HG03280 (cell line): ENCODE data around the gene SCN1B.
"Not testable (repeated sequence)": the region's sequence is repeated elsewhere in the genome, so short reads cannot be mapped to it uniquely, and the experiment has no call there.

ENCODE experiments used
- ATAC-seq: cut with Tn5 transposase; IDR thresholded peaks from one replicate; pipeline ENCODE4 v1.9.1; 2021; ENCODE audit warnings: mild to moderate bottlenecking, moderate library complexity; ENCODE audit not compliant: unreplicated experiment

The SCN1B gene

DNA sequence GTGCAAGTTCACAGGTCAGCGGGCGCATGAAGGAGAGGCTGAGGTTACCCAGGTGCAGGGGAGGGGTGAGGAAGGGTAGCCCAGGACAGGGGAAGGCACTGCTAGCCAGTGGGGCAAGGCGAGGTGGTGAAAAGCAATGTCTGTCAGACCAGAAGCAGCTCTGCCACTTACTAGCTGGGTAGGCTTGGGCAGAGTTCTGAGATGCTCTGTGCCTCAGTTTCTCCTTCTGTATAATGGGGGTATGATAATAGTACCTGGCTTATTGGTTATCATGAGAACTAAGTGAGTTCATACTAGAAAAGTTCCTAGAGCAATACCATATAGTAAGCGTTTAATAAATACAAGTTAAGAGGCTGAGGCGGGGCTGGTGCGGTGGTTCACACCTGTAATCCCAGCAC lies 14.3 kb upstream of the SCN1B start:
- no peak for ATAC-seq

DNA sequence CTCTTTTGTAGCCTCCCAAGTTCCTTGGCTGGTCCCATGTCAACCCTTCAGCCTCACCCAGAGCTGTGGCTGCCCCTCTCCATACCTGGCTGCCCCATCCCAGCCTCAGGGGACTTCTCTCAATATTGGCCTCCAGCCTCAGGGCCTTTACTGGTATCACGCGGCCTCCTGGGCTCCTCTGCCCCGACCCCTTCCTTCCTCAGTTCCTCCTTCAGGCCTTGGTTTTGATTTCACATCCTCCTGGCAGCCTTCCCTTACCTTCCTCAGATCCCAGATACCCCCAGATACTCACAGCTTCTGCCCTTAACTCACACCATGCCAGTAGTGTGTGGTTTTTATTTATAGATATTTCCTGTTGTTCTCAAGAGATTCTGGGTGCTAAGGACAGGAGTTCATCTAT lies 12.8 kb upstream of the SCN1B start:
- ATAC-seq = no peak

GRCh38 chr19:35018379-35018778 lies 11.9 kb upstream of the SCN1B start:
- ATAC-seq = no peak

GRCh38 chr19:35019144-35019543 lies 11.1 kb upstream of the SCN1B start:
- no peak for ATAC-seq

- ATAC-seq = no peak
Measured at GRCh38 chr19:35021016-35021415, 9.3 kb upstream of the SCN1B start.

DNA sequence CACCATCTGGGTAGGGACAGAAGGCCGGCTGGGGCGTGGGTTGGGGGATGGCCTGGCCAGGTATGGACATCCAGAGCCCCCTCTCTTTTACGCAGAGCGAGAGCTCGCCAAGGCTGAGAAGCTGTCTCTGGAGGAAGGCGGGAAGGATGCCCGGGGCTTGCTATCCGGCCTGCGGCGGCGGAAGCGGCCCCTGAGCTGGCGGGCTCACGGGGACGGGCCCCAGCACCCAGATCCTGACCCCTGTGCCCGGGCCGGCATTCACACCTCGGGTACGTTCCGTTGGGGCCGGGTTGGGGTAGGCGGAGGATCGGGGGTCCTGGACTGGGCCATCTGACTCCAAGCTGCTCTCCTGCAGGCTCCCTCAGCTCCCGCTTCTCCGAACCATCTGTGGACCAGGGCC lies 8.7 kb upstream of the SCN1B start:
- no peak for ATAC-seq

GRCh38 chr19:35022460-35022859 lies 7.8 kb upstream of the SCN1B start:
- ATAC-seq = no peak

DNA sequence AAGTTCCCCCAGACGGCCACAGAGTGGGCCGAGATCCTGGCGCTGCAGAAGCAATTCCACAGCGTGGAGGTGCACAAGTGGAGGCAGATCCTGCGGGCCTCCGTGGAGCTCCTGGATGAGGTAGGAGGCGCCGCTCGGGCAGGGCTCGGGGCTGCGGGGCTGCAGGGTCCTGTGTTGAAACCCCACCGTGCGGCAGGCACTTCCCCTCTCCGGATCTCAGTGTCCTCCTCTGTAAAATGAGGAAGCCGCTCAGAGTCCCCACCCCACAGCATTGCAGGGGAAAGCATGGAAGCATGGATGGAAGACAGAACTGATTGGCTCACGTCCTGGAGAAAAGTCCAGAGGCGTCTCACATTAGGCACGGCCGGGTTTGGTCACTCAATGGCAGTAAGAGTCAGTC lies 6.8 kb upstream of the SCN1B start:
- no peak for ATAC-seq

- no peak for ATAC-seq
Measured at GRCh38 chr19:35024095-35024494, 6.2 kb upstream of the SCN1B start.

- ATAC-seq = no peak
Measured at GRCh38 chr19:35025969-35026368, 4.3 kb upstream of the SCN1B start.

DNA sequence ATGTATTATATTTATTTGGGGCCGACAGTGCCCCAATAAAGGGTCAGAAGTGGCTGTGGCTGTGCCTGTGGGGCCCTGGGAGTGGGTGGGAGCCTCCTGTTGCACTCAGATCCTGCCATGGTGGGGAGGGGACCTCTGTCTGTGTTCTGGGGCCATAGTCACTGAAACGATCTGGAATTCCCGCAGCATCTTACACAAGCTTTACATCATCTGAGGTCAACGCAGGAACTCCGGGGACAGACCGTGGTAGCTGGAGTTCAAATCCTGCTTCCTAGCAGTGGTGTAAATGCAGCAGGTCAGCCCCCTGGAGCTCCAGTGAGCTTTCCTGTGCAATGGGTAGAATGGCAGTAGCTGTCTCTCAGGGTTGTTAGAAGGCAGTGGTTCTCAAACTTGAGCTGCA lies 3.9 kb upstream of the SCN1B start:
- no peak for ATAC-seq

DNA sequence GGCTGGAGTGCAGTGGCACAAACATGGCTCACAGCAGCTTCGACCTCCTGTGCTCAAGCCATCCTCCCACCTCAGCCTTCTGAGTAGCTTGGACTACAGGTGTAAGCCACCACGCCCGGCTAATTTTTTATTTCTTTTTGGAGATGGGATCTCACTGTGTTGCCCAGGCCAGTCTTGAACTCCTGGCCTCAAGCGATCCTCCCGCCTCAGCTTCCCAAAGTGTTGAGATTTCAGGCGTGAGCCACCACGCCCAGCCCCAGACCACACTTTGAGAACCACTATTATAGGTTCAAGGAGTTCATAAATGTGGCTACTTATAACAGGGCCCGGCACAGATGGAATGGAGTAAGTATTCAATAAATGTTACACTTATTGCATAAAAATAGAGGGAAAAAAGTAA lies 3.3 kb upstream of the SCN1B start:
- ATAC-seq = no peak

- ATAC-seq = no peak
Measured at GRCh38 chr19:35027851-35028599, 2.2 kb upstream of the SCN1B start.

DNA sequence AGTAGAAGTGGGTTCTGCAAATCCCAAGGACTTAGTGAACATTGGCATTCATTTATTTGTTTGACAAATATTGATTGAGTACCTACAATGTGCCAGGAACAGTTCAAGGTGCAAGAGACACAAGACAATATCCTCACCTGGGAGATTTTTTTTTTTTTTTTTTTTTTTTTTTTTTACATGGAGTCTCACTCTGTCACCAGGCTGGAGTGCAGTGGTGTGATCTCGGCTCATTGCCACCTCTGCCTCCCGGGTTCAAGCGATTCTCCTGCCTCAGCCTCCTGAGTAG lies 1.7 kb upstream of the SCN1B start:
- ATAC-seq = not testable (repeated sequence)

DNA sequence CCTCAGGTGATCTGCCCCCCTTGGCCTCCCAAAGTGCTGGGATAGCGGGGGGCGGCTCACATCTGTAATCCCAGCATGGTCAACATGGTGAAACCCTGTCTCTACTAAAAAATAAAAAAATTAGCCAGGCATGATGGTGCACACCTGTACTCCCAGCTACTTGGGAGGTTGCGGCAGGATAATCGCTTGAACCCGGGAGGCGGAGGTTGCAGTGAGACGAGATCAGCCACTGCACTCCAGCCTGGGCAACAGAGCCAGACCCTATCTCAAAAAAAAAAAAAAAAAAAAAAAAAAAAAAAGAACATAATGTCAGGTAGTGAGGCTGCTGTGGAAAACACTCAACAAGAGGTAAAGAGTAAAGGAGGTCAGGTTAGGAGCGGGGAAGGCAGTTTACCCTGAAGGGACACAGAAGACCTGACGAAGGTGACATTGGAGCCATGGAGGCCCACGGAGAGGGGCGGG lies 964 bp upstream of the SCN1B start:
- not testable (repeated sequence) for ATAC-seq

- ATAC-seq = no peak
Measured at GRCh38 chr19:35029737-35030256, 473 bp upstream of the SCN1B start.

DNA sequence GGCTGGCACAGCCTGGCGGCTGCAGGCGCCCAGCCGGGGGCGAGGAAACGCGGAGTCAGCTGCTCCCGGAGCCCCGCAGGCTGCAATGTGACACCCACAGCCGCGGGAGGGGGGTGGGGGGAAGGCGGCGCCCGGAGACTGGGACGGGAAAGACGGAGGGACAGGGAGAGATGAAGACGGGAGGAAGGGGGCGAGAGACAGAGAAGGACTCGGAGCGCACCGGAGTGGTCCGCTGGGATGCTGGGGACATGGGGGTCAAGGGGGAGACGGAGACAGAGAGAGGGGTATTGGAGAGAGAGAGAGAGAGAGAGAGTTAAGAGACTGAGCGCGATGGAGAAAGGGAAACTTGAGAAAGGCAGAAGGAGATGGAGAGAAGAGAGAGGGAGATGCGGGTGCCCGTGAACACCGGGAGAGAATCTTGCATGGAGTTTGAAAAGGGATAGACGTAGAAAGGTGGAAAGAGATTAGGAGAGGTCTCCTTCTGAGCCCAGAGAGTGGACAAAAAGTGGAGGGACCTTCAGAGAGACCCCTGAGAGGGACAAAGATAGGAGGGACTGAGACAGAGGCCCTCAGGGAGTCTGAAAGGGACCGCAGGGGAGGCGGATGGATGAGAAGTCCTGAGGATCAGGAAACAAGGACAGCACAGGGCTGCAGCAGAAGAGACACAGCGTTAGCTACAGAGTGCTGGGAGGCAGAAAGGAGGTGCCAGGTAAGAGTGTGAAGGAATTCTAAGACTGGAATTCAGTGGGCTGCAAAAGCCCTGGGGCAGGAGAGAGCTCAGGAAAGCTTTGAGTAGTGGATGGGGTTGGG lies 1.0 kb downstream of the SCN1B start:
- ATAC-seq = no peak

DNA sequence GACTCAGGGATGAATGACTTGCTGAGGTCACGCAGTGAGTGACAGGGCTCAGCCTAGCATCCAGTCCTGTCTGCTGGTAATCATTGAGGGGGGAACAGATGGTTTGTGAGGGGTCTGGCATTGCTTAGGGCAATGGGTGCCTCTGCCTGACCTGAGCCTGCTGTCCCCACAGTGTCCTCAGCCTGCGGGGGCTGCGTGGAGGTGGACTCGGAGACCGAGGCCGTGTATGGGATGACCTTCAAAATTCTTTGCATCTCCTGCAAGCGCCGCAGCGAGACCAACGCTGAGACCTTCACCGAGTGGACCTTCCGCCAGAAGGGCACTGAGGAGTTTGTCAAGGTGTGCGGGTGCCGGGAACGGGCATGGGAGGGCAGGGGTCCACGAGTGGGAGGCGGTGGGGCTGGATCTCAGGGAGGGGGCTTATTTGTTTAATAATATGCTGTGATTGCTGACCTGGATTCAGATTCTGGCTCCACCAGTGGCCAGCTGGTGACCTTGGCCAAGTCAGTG lies 2.1 kb downstream of the SCN1B start:
- ATAC-seq = no peak

GRCh38 chr19:35033067-35034004 lies 3.1 kb downstream of the SCN1B start:
- no peak for ATAC-seq

DNA sequence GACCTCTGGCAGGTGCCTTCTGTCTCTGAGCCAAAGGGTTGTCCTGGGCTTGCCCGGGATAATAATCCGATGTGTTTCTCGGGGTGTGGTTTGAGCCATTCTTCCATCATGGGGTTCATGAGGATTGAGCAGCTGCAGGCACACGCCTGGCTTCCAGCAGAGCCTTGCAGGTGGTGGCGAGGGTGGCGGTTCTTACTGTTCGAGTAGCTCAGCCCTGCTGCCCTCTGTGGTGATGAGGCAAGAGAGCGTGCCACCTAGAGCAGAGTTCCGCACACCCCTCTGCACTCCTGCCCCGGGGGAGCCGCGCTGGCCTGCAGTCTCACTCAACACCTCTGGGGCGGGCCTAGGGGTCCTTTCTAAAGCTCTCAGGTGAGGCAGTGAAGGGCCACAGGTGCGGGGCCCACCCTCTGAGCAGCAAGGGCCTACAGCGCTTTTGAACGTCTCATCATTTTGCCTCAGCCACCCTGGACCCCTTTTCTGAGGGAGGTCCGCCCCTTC lies 3.8 kb downstream of the SCN1B start:
- no peak for ATAC-seq
